Psoas muscle (tissue), 8 donors: ENCODE results near the gene MRPL52. TPM values are rescaled to one million over a fixed set of nuclear protein-coding genes. Genes with fewer than 3 reads are reported as not detected.

Experiments used
- ATAC-seq, 4 donors: fragments of 200-7000 bp; cut with Tn5 transposase; one replicate each; pipeline ENCODE4 v1.9.1; 2020; ENCODE audit warnings: moderate library complexity in 3 of 4, mild to moderate bottlenecking in 2 of 4
- DNase-seq, 2 donors: peaks; one replicate each; pipeline ENCODE4 v3.0.0-alpha.2; 2020
- H3K27ac ChIP-seq: fragments of 200-600 bp; one replicate; pipeline ENCODE4 v1.8.0; 2022
- H3K27me3 ChIP-seq, 3 donors: fragments of 200-600 bp in 1 of 3; one replicate each; pipeline versions ENCODE4 v1.6.1 to v1.8.0; 2013 to 2022; ENCODE audit warnings: low read length in 2 of 3, mild to moderate bottlenecking in 2 of 3, moderate library complexity in 1 of 3; ENCODE audit not compliant: insufficient read depth in 3 of 3
- H3K36me3 ChIP-seq, 2 donors: fragments of 200-600 bp in 1 of 2; one replicate each; pipeline versions ENCODE4 v1.6.1 to v1.8.0; 2013 to 2022; ENCODE audit warnings: low read depth in 1 of 2, mild to moderate bottlenecking in 1 of 2, moderate library complexity in 1 of 2; ENCODE audit not compliant: insufficient read depth in 1 of 2
- H3K4me1 ChIP-seq: fragments of 200-600 bp; one replicate; pipeline ENCODE4 v1.8.0; 2022
- H3K4me3 ChIP-seq: fragments of 200-600 bp; one replicate; pipeline ENCODE4 v1.8.0; 2022; ENCODE audit warnings: mild to moderate bottlenecking
- H3K9me3 ChIP-seq: fragments of 200-600 bp; one replicate; pipeline ENCODE4 v1.8.0; 2022
- CTCF ChIP-seq: fragments of 200-600 bp; IDR thresholded peaks from one replicate; pipeline ENCODE4 v1.8.0; 2022; ENCODE audit warnings: antibody characterized with exemption
- WGBS, 3 donors: extraction: QIAGEN DNeasy Blood & Tissue Kit; methylation state at CpG; one replicate each; pipeline versions ENCODE4 v1.1.6 to v1.1.7; 2013; 5-methylcytosine and 5-hydroxymethylcytosine counted together
- intact Hi-C, 2 donors: fragments of 100-400 bp; cut with DNase I; formaldehyde crosslinking; loops; one replicate each; pipeline versions ENCODE4 v1.11.0 to v1.14.2; 2022
- polyA plus RNA-seq, 3 donors: library from polyadenylated mRNA; stranded (reverse); fragments of 200-250 nt; gene quantifications; one replicate each; pipeline ENCODE4 v1.2.3, GENCODE V29; 2013
- total RNA-seq, 4 donors: library from RNA; stranded (reverse); fragmentation: NEBNext Ultra II Directional in 2 of 4; extraction: Animal tissue kit (Norgen Biotek cat#: 25700) in 2 of 4; gene quantifications; one replicate each; pipeline versions ENCODE4 v1.2.1 to v1.2.4, GENCODE V29; 2021 to 2023
- donor health status: healthy with polysubstance abuse.
- donor health status: DM: no; HTN: no; CAD: no; lungs with moderate emphysema.
- donor health status: Bipolar disorder and iron deficiency.
- donor health status: healthy.
- donor health status: DM: yes; HTN: yes; CAD: no.
- donor health status: DM: no; HTN: no; CAD: no.
- donor health status: DM: no; HTN: no; CAD: no.
- donor health status: DM: yes; HTN: yes; CAD: no.

MRPL52 gene
- total and polyA plus RNA-seq, 7 donors, result 79.1 to 246 (median 91.2) TPM

GRCh38 chr14:22813145-22813544 is 16.5 kb upstream of the MRPL52 start:
- WGBS, 3 donors, result 88 to 91% (median 90%) methylated on average over 9 of the region's 9 CpGs
- intact Hi-C loops, result loop anchor here in 1 of 2 donors (10.0 kb wide), 1 partner anchor 428 kb away; no protein-coding TSS in a partner anchor
- H3K4me3 ChIP-seq, result no peak overlapping the region

DNA sequence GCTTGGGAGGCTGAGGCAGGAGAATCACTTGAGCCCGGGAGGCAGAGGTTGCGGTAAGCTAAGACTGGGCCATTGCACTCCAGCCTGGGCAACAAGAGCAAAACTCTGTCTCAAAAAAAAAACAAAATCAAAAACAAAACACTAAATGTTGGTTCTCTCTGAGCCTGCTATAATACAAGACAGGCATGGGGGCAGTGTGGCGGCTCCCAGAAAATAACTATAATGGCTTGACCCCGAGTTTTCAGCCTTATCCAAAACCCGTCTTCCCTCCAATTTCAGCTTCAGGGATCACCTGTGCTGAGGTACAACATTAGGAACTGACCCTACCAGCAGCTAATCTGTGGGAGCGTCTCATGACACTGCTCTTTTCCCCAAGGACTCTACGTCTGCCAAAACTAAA is 15.3 kb upstream of the MRPL52 start:
- ATAC-seq (no peak), DNase-seq (no peak)
- no peaks in the 10 kb centered on the region for H3K36me3 ChIP-seq
- no peaks in the 10 kb centered on the region for H3K4me1 ChIP-seq
- H3K4me3 ChIP-seq, result no peak overlapping the region
- TF ChIP-seq CTCF, result no peak
- no peaks in the 10 kb centered on the region for H3K9me3 ChIP-seq
- peaks cover 0 to 4% (median 0%) of the 10 kb centered on the region in 3 donors for H3K27me3 ChIP-seq
- intact Hi-C loops, result loop anchor here in 1 of 2 donors (10.0 kb wide), 1 partner anchor 430 kb away; no protein-coding TSS in a partner anchor
- H3K27ac ChIP-seq, result no peak overlapping the region
- 69 to 83% (median 74%) methylated on average over 7 of the region's 7 CpGs for WGBS, 3 donors

More at GRCh38 chr14:22813145-22813544, 16.5 kb upstream of the MRPL52 start:
- Histone ChIP-seq H3K9me3 (no peaks in the 10 kb centered on the region), H3K27ac (no peak overlapping the region), H3K4me1 (no peaks in the 10 kb centered on the region), H3K36me3 (no peaks in the 10 kb centered on the region), H3K27me3 (peaks cover 0 to 2% (median 0%) of the 10 kb centered on the region in 3 donors)
- TF ChIP-seq CTCF, result no peak
- DNase-seq, result no peak
- no peak for ATAC-seq

DNA sequence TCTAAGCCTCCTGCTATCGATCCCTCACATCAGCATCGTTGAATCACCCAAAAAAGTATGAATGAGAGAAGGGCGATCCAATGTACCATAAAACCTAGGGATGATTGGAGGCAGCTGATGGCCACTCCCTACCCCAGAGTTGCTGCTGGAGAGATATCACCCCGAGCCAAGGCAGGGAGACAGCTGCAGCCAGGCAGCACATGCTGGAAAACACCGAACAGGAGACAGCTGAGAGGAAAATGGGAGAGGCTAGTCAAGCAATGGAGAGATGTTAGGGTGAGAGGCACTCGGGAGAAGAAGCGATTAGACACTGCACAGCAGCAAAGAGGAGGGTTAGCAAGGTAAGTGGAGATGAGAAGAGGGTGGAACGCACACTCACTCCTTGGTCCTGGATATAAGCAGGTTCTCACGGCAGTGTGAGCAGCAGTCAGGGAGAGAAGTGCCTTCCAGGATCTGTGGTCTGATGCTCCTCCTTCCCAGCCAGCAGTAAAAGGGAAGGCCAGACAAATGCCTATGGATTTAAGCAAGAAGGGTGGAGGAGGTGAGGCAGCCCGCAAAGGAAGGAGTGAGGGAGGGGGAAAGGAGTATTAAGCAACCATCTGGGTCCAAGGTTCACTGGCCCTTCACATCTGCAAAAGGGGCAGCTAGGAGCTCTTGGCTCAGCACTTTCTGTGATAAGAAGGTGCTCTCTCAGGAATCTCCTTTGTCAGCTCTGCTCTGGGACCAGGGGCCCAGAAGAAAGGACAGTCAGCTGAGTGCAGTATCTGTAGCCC is 14.6 kb upstream of the MRPL52 start, which contains the start of gene SLC7A7:
TSS of gene SLC7A7 (minus strand) at position 495 of the 773 bp plus-strand sequence. CDS start 2,037 bp downstream, outside the sequence.
- Histone ChIP-seq H3K27ac (no peak within 1 kb of the TSS), H3K36me3 (no peaks in the 10 kb centered on the region), H3K4me3 (peak within 1 kb of the TSS; percentile 34), H3K9me3 (no peaks in the 10 kb centered on the region), H3K4me1 (no peaks in the 10 kb centered on the region), H3K27me3 (peaks cover 0 to 4% (median 0%) of the 10 kb centered on the region in 3 donors)
- ATAC-seq (no peak), DNase-seq (no peak)
- WGBS, 3 donors, result 22 to 26% (median 23%) methylated on average over 10 of the region's 10 CpGs
- TF ChIP-seq CTCF, result no peak
- intact Hi-C loops, result loop anchor here (5.0 to 10.0 kb wide), 3 partner anchors 163 to 430 kb away; no protein-coding TSS in a partner anchor

DNA sequence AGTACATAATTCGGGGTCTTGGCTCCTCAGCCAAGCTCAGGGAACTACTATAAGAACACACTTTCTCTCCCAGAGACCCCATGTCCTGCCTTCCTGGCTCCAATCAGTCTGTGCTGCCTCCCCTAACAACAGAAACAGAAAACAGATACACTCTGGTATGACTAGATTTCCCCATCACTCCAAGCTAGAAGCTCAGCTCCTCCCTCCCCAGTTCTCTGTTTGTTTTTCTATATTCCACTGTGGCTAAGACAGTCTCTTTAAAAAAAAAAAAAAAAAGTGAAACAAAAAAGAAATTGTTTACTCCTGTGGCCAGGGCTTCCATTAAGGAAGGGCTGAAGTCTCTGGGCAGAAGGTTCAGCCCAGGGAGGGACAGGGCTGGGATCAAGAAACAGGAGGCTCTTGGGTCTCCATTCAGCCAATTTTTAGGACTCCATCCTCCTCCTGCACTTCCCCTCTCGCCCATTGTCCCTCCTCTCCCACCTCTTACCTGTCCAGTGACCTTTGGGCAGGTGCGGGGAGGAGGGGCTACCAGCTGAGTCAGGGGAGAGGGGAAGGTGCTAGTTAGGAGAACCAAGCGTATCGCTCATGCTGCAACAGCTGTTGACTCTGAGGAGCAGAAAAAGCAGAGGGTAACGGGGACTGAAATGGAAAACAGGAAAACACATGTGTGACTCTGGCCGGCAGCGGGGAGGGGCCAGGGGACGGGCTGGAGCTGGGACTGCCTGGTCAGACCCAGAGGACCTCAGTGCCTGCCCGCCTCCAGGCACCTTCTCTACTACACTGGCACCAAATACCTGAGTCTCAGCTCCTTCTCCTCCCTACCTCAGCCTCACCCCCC is 10.3 kb upstream of the MRPL52 start:
- intact Hi-C loops, result loop anchor here (5.0 to 10.0 kb wide), 3 partner anchors 167 to 435 kb away; no protein-coding TSS in a partner anchor
- Histone ChIP-seq H3K36me3 (no peaks in the 10 kb centered on the region), H3K4me1 (no peaks in the 10 kb centered on the region), H3K27ac (no peak overlapping the region), H3K27me3 (peaks cover 0 to 2% (median 0%) of the 10 kb centered on the region in 3 donors), H3K9me3 (no peaks in the 10 kb centered on the region), H3K4me3 (peak overlapping the region; percentile 42)
- WGBS, 3 donors, result 20 to 33% (median 25%) methylated on average over 9 to 10 of the region's 10 CpGs
- DNase-seq (no peak), ATAC-seq (no peak)
- no peak for TF ChIP-seq CTCF
